CD4-positive, CD25-positive, alpha-beta regulatory T cell (primary cell): Measurements from ENCODE around the gene TRABD2B. TPM values are rescaled to one million over a fixed set of nuclear protein-coding genes. Genes with fewer than 3 reads are reported as not detected.

Source experiments
- ATAC-seq, 2 donors: fragments of 150-1000 bp; cut with Tn5 transposase; one replicate each; pipeline ENCODE4 v1.10.0; 2021; ENCODE audit warnings: low read depth in 2 of 2, moderate number of reproducible peaks in 2 of 2, moderate library complexity in 1 of 2
- DNase-seq, 3 donors: peaks; one replicate each; pipeline versions ENCODE4 v3.0.0 to v3.0.0-alpha.2; 2012 to 2022; ENCODE audit warnings: mixed read lengths in 1 of 3
- H3K27ac ChIP-seq: one replicate; pipeline ENCODE4 v1.7.0; 2013; ENCODE audit warnings: mild to moderate bottlenecking, low read length; ENCODE audit not compliant: insufficient read depth, poor library complexity, severe bottlenecking
- H3K27me3 ChIP-seq: one replicate; pipeline ENCODE4 v1.7.0; 2013; ENCODE audit warnings: low read length; ENCODE audit not compliant: control insufficient read depth, insufficient read depth
- H3K36me3 ChIP-seq: one replicate; pipeline ENCODE4 v1.7.0; 2013; ENCODE audit warnings: mild to moderate bottlenecking, low read length, moderate library complexity; ENCODE audit not compliant: control insufficient read depth, insufficient read depth
- H3K4me1 ChIP-seq: 2 replicates; pipeline ENCODE4 v1.7.0; 2013; ENCODE audit warnings: mild to moderate bottlenecking, low read length; ENCODE audit not compliant: insufficient read depth, control insufficient read depth, poor library complexity, severe bottlenecking
- H3K4me3 ChIP-seq: one replicate; pipeline ENCODE4 v1.7.0; 2013; ENCODE audit warnings: low read depth, mild to moderate bottlenecking, low read length, moderate library complexity
- H3K9me3 ChIP-seq, 2 experiments: 1 replicate in 1 of 2; 2 replicates in 1 of 2; pipeline ENCODE4 v1.7.0; 2013; ENCODE audit warnings: low read length in 2 of 2, mild to moderate bottlenecking in 1 of 2, moderate library complexity in 1 of 2; ENCODE audit not compliant: control insufficient read depth in 2 of 2
- H3K27ac Mint-ChIP-seq, 3 donors: one replicate each; pipeline ENCODE4 v1.8.0; 2020 to 2022; ENCODE audit warnings: mild to moderate bottlenecking in 3 of 3, mixed read lengths in 3 of 3, moderate library complexity in 2 of 3
- H3K27me3 Mint-ChIP-seq: one replicate; pipeline ENCODE4 v1.8.0; 2022; ENCODE audit warnings: mild to moderate bottlenecking, mixed read lengths
- H3K36me3 Mint-ChIP-seq: one replicate; pipeline ENCODE4 v1.8.0; 2020; ENCODE audit warnings: mixed read lengths
- H3K4me1 Mint-ChIP-seq, 4 donors: one replicate each; pipeline ENCODE4 v1.8.0; 2020 to 2022; ENCODE audit warnings: mixed read lengths in 4 of 4, mild to moderate bottlenecking in 1 of 4
- H3K4me3 Mint-ChIP-seq, 4 donors: one replicate each; pipeline ENCODE4 v1.8.0; 2020 to 2022; ENCODE audit warnings: mild to moderate bottlenecking in 4 of 4, mixed read lengths in 4 of 4, moderate library complexity in 3 of 4
- H3K9me3 Mint-ChIP-seq, 7 donors: one replicate each; pipeline ENCODE4 v1.8.0; 2020 to 2022; ENCODE audit warnings: mixed read lengths in 7 of 7, mild to moderate bottlenecking in 3 of 7, moderate library complexity in 2 of 7
- polyA plus RNA-seq, 4 donors: library from polyadenylated mRNA; unstranded; fragments of 300-500 nt; fragmentation: Illumina TruSeq; gene quantifications; one replicate each; pipeline ENCODE4 v1.2.3, GENCODE V29; 2021
- total RNA-seq: library from RNA; stranded (reverse); gene quantifications from one replicate; pipeline ENCODE4 v1.2.3, GENCODE V29; 2022

The TRABD2B gene
- total and polyA plus RNA-seq, 5 donors from 2014 or later, result not detected

GRCh38 chr1:47894410-47895278 is 102.5 kb downstream of the TRABD2B start:
- Histone ChIP-seq H3K27ac (no peak overlapping the region), H3K4me1 (no peaks in the 10 kb centered on the region), H3K36me3 (no peaks in the 10 kb centered on the region), H3K9me3 (no peaks in the 10 kb centered on the region), H3K4me3 (no peak overlapping the region), H3K27me3 (no peaks in the 10 kb centered on the region)
- DNase-seq (no peak), ATAC-seq (no peak)
- Mint-ChIP-seq H3K27ac (no peak overlapping the region), H3K9me3 (peaks cover 0 to 2% (median 0%) of the 10 kb centered on the region in 7 donors), H3K4me3 (no peak overlapping the region), H3K27me3 (no peaks in the 10 kb centered on the region), H3K4me1 (no peaks in the 10 kb centered on the region), H3K36me3 (no peaks in the 10 kb centered on the region)

- Histone ChIP-seq H3K27me3 (no peaks in the 10 kb centered on the region), H3K9me3 (no peaks in the 10 kb centered on the region), H3K36me3 (no peaks in the 10 kb centered on the region), H3K27ac (no peak overlapping the region), H3K4me1 (no peaks in the 10 kb centered on the region), H3K4me3 (no peak overlapping the region)
- H3K27me3 Mint-ChIP-seq, result no peaks in the 10 kb centered on the region
- H3K36me3 Mint-ChIP-seq, result no peaks in the 10 kb centered on the region
- ATAC-seq (no peak), DNase-seq (no peak)
- no peak overlapping the region for H3K4me3 Mint-ChIP-seq
- no peaks in the 10 kb centered on the region for H3K4me1 Mint-ChIP-seq
- peaks cover 0 to 2% (median 0%) of the 10 kb centered on the region in 7 donors for H3K9me3 Mint-ChIP-seq
- H3K27ac Mint-ChIP-seq, result no peak overlapping the region
Observed at GRCh38 chr1:47893412-47893811, 103.8 kb downstream of the TRABD2B start.

- Histone ChIP-seq H3K4me3 (no peak overlapping the region), H3K9me3 (no peaks in the 10 kb centered on the region), H3K27ac (no peak overlapping the region), H3K27me3 (no peaks in the 10 kb centered on the region), H3K36me3 (no peaks in the 10 kb centered on the region), H3K4me1 (no peaks in the 10 kb centered on the region)
- no peak for DNase-seq
- Mint-ChIP-seq H3K27me3 (no peaks in the 10 kb centered on the region), H3K4me3 (no peak overlapping the region), H3K27ac (no peak overlapping the region), H3K9me3 (no peaks in the 10 kb centered on the region), H3K36me3 (no peaks in the 10 kb centered on the region), H3K4me1 (no peaks in the 10 kb centered on the region)
- ATAC-seq, result no peak
Observed at GRCh38 chr1:47890779-47891178, 106.4 kb downstream of the TRABD2B start.

- Mint-ChIP-seq H3K9me3 (no peaks in the 10 kb centered on the region), H3K4me3 (no peak overlapping the region), H3K27ac (no peak overlapping the region), H3K36me3 (no peaks in the 10 kb centered on the region), H3K4me1 (no peaks in the 10 kb centered on the region), H3K27me3 (no peaks in the 10 kb centered on the region)
- no peak overlapping the region for H3K4me3 ChIP-seq
- H3K27ac ChIP-seq, result no peak overlapping the region
- no peaks in the 10 kb centered on the region for H3K4me1 ChIP-seq
- no peaks in the 10 kb centered on the region for H3K27me3 ChIP-seq
- H3K9me3 ChIP-seq, result no peaks in the 10 kb centered on the region
- no peak for ATAC-seq
- no peak for DNase-seq
- H3K36me3 ChIP-seq, result no peaks in the 10 kb centered on the region
Observed at GRCh38 chr1:47888294-47888629, 108.9 kb downstream of the TRABD2B start.

GRCh38 chr1:47887475-47888293 is 109.5 kb downstream of the TRABD2B start:
- Mint-ChIP-seq H3K4me3 (no peak overlapping the region), H3K9me3 (no peaks in the 10 kb centered on the region), H3K36me3 (no peaks in the 10 kb centered on the region), H3K4me1 (no peaks in the 10 kb centered on the region), H3K27ac (no peak overlapping the region), H3K27me3 (peaks cover under 1% of the 10 kb centered on the region)
- H3K27ac ChIP-seq, result no peak overlapping the region
- H3K4me1 ChIP-seq, result no peaks in the 10 kb centered on the region
- no peak overlapping the region for H3K4me3 ChIP-seq
- no peaks in the 10 kb centered on the region for H3K9me3 ChIP-seq
- no peaks in the 10 kb centered on the region for H3K36me3 ChIP-seq
- H3K27me3 ChIP-seq, result no peaks in the 10 kb centered on the region
- DNase-seq (no peak), ATAC-seq (no peak)

GRCh38 chr1:47887060-47887459 is 110.1 kb downstream of the TRABD2B start:
- no peaks in the 10 kb centered on the region for H3K9me3 ChIP-seq
- no peaks in the 10 kb centered on the region for H3K27me3 ChIP-seq
- no peaks in the 10 kb centered on the region for H3K36me3 ChIP-seq
- Mint-ChIP-seq H3K27me3 (peaks cover 4% of the 10 kb centered on the region), H3K4me3 (no peak overlapping the region), H3K9me3 (peaks cover 0 to 2% (median 0%) of the 10 kb centered on the region in 7 donors), H3K4me1 (no peaks in the 10 kb centered on the region), H3K36me3 (no peaks in the 10 kb centered on the region), H3K27ac (no peak overlapping the region)
- H3K27ac ChIP-seq, result no peak overlapping the region
- no peaks in the 10 kb centered on the region for H3K4me1 ChIP-seq
- no peak for ATAC-seq
- no peak overlapping the region for H3K4me3 ChIP-seq
- no peak for DNase-seq

GRCh38 chr1:47886141-47886540 is 111.0 kb downstream of the TRABD2B start:
- H3K36me3 Mint-ChIP-seq, result no peaks in the 10 kb centered on the region
- no peak overlapping the region for H3K4me3 Mint-ChIP-seq
- H3K9me3 Mint-ChIP-seq, result peaks cover 0 to 2% (median 0%) of the 10 kb centered on the region in 7 donors
- no peaks in the 10 kb centered on the region for H3K9me3 ChIP-seq
- H3K27ac ChIP-seq, result no peak overlapping the region
- H3K4me1 Mint-ChIP-seq, result no peaks in the 10 kb centered on the region
- no peak overlapping the region for H3K27ac Mint-ChIP-seq
- no peaks in the 10 kb centered on the region for H3K4me1 ChIP-seq
- no peaks in the 10 kb centered on the region for H3K27me3 ChIP-seq
- ATAC-seq, result no peak
- no peak for DNase-seq
- peaks cover 4% of the 10 kb centered on the region for H3K27me3 Mint-ChIP-seq
- no peaks in the 10 kb centered on the region for H3K36me3 ChIP-seq
- no peak overlapping the region for H3K4me3 ChIP-seq
